OCI-LY7 (cell line): ENCODE measurements around the gene SH3RF3.

Source experiments
- CTCF ChIP-seq: fragments of 200-600 bp; sonication (generic); conservative IDR thresholded peaks from 2 replicates; pipeline ENCODE4 v1.5.1; 2014; ENCODE audit warnings: mild to moderate bottlenecking, antibody characterized with exemption, low read length, moderate library complexity, mixed read lengths
- EZH2phosphoT487 ChIP-seq: fragments of 200-600 bp; sonication (generic); IDR thresholded peaks from 2 replicates; pipeline ENCODE4 v1.6.1; 2018; ENCODE audit warnings: low read depth, borderline replicate concordance, mild to moderate bottlenecking, mixed run types, antibody characterized with exemption, low read length, moderate library complexity, mixed read lengths

GRCh38 chr2:109376115-109376514, 247.1 kb downstream of the SH3RF3 start:
- TF ChIP-seq EZH2phosphoT487 (no peak), CTCF (no peak)
